ENCODE results near the gene LANCL3.
"Not testable (repeated sequence)": the region's sequence is repeated elsewhere in the genome, so short reads cannot be mapped to it uniquely, and the experiment has no call there.

The LANCL3 gene

GRCh38 chrX:37587337-37587736 lies 15.9 kb downstream of the LANCL3 start:
- ATAC-seq (ENCODE audit: low read depth); DNase-seq (ENCODE audit: low spot score in 2 of 2); H3K9me3 Mint-ChIP-seq; H3K36me3 Mint-ChIP-seq; H3K27ac Mint-ChIP-seq; H3K4me1 Mint-ChIP-seq; H3K4me3 Mint-ChIP-seq; H3K27me3 Mint-ChIP-seq: not testable (repeated sequence)

- DNase-seq (ENCODE audit: low spot score in 2 of 2) (no peak), ATAC-seq (ENCODE audit: low read depth) (no peak)
- H3K27ac Mint-ChIP-seq = no peak overlapping the region
- H3K9me3 Mint-ChIP-seq = no peaks in the 10 kb centered on the region
- H3K4me1 Mint-ChIP-seq = peaks cover 2% of the 10 kb centered on the region
- H3K27me3 Mint-ChIP-seq = peaks cover 2% of the 10 kb centered on the region
- no peak overlapping the region for H3K4me3 Mint-ChIP-seq
- peaks cover 1% of the 10 kb centered on the region for H3K36me3 Mint-ChIP-seq
Measured at GRCh38 chrX:37590047-37590446, 18.6 kb downstream of the LANCL3 start.

- Mint-ChIP-seq H3K4me3 (no peak overlapping the region), H3K27ac (no peak overlapping the region), H3K27me3 (no peaks in the 10 kb centered on the region), H3K4me1 (no peaks in the 10 kb centered on the region), H3K9me3 (no peaks in the 10 kb centered on the region), H3K36me3 (no peaks in the 10 kb centered on the region)
- no peak for ATAC-seq (ENCODE audit: low read depth)
- no peak for DNase-seq (ENCODE audit: low spot score in 2 of 2)
Measured at GRCh38 chrX:37594755-37595382, 23.4 kb downstream of the LANCL3 start.

- no peak for DNase-seq (ENCODE audit: low spot score in 2 of 2)
- no peak overlapping the region for H3K27ac Mint-ChIP-seq
- no peaks in the 10 kb centered on the region for H3K36me3 Mint-ChIP-seq
- no peaks in the 10 kb centered on the region for H3K9me3 Mint-ChIP-seq
- H3K4me1 Mint-ChIP-seq = no peaks in the 10 kb centered on the region
- H3K27me3 Mint-ChIP-seq = no peaks in the 10 kb centered on the region
- no peak for ATAC-seq (ENCODE audit: low read depth)
- no peak overlapping the region for H3K4me3 Mint-ChIP-seq
Measured at GRCh38 chrX:37599729-37600128, 28.3 kb downstream of the LANCL3 start.

- Mint-ChIP-seq H3K4me3 (no peak overlapping the region), H3K27ac (no peak overlapping the region), H3K27me3 (peaks cover 6% of the 10 kb centered on the region), H3K9me3 (peaks cover 1% of the 10 kb centered on the region), H3K4me1 (no peaks in the 10 kb centered on the region), H3K36me3 (no peaks in the 10 kb centered on the region)
- ATAC-seq (ENCODE audit: low read depth) (no peak), DNase-seq (ENCODE audit: low spot score in 2 of 2) (no peak)
Measured at GRCh38 chrX:37603938-37604409, 32.5 kb downstream of the LANCL3 start.

GRCh38 chrX:37607243-37607642 lies 35.8 kb downstream of the LANCL3 start:
- H3K36me3 Mint-ChIP-seq = no peaks in the 10 kb centered on the region
- H3K27ac Mint-ChIP-seq = no peak overlapping the region
- H3K4me3 Mint-ChIP-seq = no peak overlapping the region
- H3K9me3 Mint-ChIP-seq = peaks cover 1% of the 10 kb centered on the region
- no peak for ATAC-seq (ENCODE audit: low read depth)
- DNase-seq (ENCODE audit: low spot score in 2 of 2) = no peak
- peaks cover 6% of the 10 kb centered on the region for H3K27me3 Mint-ChIP-seq
- no peaks in the 10 kb centered on the region for H3K4me1 Mint-ChIP-seq

GRCh38 chrX:37608156-37608555 lies 36.7 kb downstream of the LANCL3 start:
- no peak overlapping the region for H3K4me3 Mint-ChIP-seq
- ATAC-seq (ENCODE audit: low read depth) (no peak), DNase-seq (ENCODE audit: low spot score in 2 of 2) (no peak)
- H3K36me3 Mint-ChIP-seq = no peaks in the 10 kb centered on the region
- peaks cover 1% of the 10 kb centered on the region for H3K9me3 Mint-ChIP-seq
- peaks cover 6% of the 10 kb centered on the region for H3K27me3 Mint-ChIP-seq
- no peak overlapping the region for H3K27ac Mint-ChIP-seq
- H3K4me1 Mint-ChIP-seq = no peaks in the 10 kb centered on the region

GRCh38 chrX:37609727-37610126 lies 38.3 kb downstream of the LANCL3 start:
- Mint-ChIP-seq H3K9me3 (peaks cover 1% of the 10 kb centered on the region), H3K4me3 (no peak overlapping the region), H3K36me3 (no peaks in the 10 kb centered on the region), H3K27ac (no peak overlapping the region), H3K4me1 (no peaks in the 10 kb centered on the region), H3K27me3 (peaks cover 6% of the 10 kb centered on the region)
- DNase-seq (ENCODE audit: low spot score in 2 of 2) = no peak
- no peak for ATAC-seq (ENCODE audit: low read depth)

GRCh38 chrX:37613933-37614332 lies 42.5 kb downstream of the LANCL3 start:
- ATAC-seq (ENCODE audit: low read depth) (no peak), DNase-seq (ENCODE audit: low spot score in 2 of 2) (no peak)
- Mint-ChIP-seq H3K4me1 (no peaks in the 10 kb centered on the region), H3K4me3 (no peak overlapping the region), H3K9me3 (no peaks in the 10 kb centered on the region), H3K27me3 (peaks cover 2% of the 10 kb centered on the region), H3K27ac (no peak overlapping the region), H3K36me3 (no peaks in the 10 kb centered on the region)

- Mint-ChIP-seq H3K9me3 (no peaks in the 10 kb centered on the region), H3K36me3 (peaks cover 1% of the 10 kb centered on the region), H3K4me1 (no peaks in the 10 kb centered on the region), H3K4me3 (no peak overlapping the region), H3K27me3 (peaks cover 2% of the 10 kb centered on the region), H3K27ac (no peak overlapping the region)
- ATAC-seq (ENCODE audit: low read depth) = no peak
- no peak for DNase-seq (ENCODE audit: low spot score in 2 of 2)
Measured at GRCh38 chrX:37627602-37628001, 56.1 kb downstream of the LANCL3 start.

GRCh38 chrX:37638047-37638446 lies 66.6 kb downstream of the LANCL3 start:
- H3K36me3 Mint-ChIP-seq = no peaks in the 10 kb centered on the region
- peaks cover 4% of the 10 kb centered on the region for H3K27me3 Mint-ChIP-seq
- no peak overlapping the region for H3K27ac Mint-ChIP-seq
- H3K4me1 Mint-ChIP-seq = no peaks in the 10 kb centered on the region
- H3K4me3 Mint-ChIP-seq = no peak overlapping the region
- no peak for DNase-seq (ENCODE audit: low spot score in 2 of 2)
- ATAC-seq (ENCODE audit: low read depth) = no peak
- H3K9me3 Mint-ChIP-seq = peaks cover 1% of the 10 kb centered on the region

GRCh38 chrX:37640142-37640541 lies 68.7 kb downstream of the LANCL3 start:
- ATAC-seq (ENCODE audit: low read depth) (no peak), DNase-seq (ENCODE audit: low spot score in 2 of 2) (no peak)
- Mint-ChIP-seq H3K27ac (no peak overlapping the region), H3K4me3 (no peak overlapping the region), H3K27me3 (peaks cover 4% of the 10 kb centered on the region), H3K9me3 (peaks cover 1% of the 10 kb centered on the region), H3K4me1 (no peaks in the 10 kb centered on the region), H3K36me3 (no peaks in the 10 kb centered on the region)

GRCh38 chrX:37641859-37642258 lies 70.4 kb downstream of the LANCL3 start:
- H3K27me3 Mint-ChIP-seq = peaks cover 4% of the 10 kb centered on the region
- H3K4me3 Mint-ChIP-seq = no peak overlapping the region
- no peaks in the 10 kb centered on the region for H3K4me1 Mint-ChIP-seq
- no peak overlapping the region for H3K27ac Mint-ChIP-seq
- DNase-seq (ENCODE audit: low spot score in 2 of 2) (no peak), ATAC-seq (ENCODE audit: low read depth) (no peak)
- peaks cover 1% of the 10 kb centered on the region for H3K9me3 Mint-ChIP-seq
- no peaks in the 10 kb centered on the region for H3K36me3 Mint-ChIP-seq

GRCh38 chrX:37644381-37645305 lies 73.2 kb downstream of the LANCL3 start:
- Mint-ChIP-seq H3K27me3 (peaks cover 2% of the 10 kb centered on the region), H3K9me3 (no peaks in the 10 kb centered on the region), H3K4me1 (no peaks in the 10 kb centered on the region), H3K27ac (no peak overlapping the region), H3K36me3 (no peaks in the 10 kb centered on the region), H3K4me3 (no peak overlapping the region)
- ATAC-seq (ENCODE audit: low read depth) = no peak
- no peak for DNase-seq (ENCODE audit: low spot score in 2 of 2)
